B cell (primary cell): ENCODE data around the gene KRT27. TPM values are rescaled to one million over a fixed set of nuclear protein-coding genes. Genes with fewer than 3 reads are reported as not detected.

Source experiments
- ATAC-seq: fragments of 200-7000 bp; cut with Tn5 transposase; one replicate; pipeline ENCODE4 v1.10.0; 2021; ENCODE audit warnings: low read depth, mild to moderate bottlenecking, moderate number of reproducible peaks, moderate library complexity
- CTCF ChIA-PET: fragments of 350-600 bp; sonication (Branson Sonifier 250); formaldehyde crosslinking; loops from one replicate; lab custom pipeline; 2021; ENCODE audit warnings: antibody characterized with exemption, inconsistent platforms; lab: Charles Lee
- POLR2A ChIA-PET: fragments of 350-600 bp; sonication (Branson Sonifier 250); formaldehyde crosslinking; loops from one replicate; lab custom pipeline; 2021; ENCODE audit warnings: antibody characterized with exemption; lab: Charles Lee
- DNase-seq: peaks from one replicate; pipeline ENCODE4 v3.0.0; 2013
- H2AFZ ChIP-seq: 2 replicates; pipeline ENCODE4 v1.6.1; 2012; ENCODE audit warnings: mild to moderate bottlenecking, low read depth, low read length; ENCODE audit not compliant: insufficient read depth, poor library complexity, severe bottlenecking
- H3K27ac ChIP-seq, 2 donors: 1 replicate in 1 of 2; 2 replicates in 1 of 2; pipeline ENCODE4 v1.5.1; 2012 to 2013; ENCODE audit warnings: low read length in 2 of 2, mild to moderate bottlenecking in 2 of 2, moderate library complexity in 1 of 2
- H3K27me3 ChIP-seq, 4 experiments: fragments of 200-600 bp in 1 of 4; sonication (generic) in 1 of 4; replicated peaks in 1 of 4; 1 replicate in 2 of 4; 2 replicates in 2 of 4; pipeline versions ENCODE4 v1.6.1 to v1.7.0; 2013 to 2016; ENCODE audit warnings: low read length in 3 of 4, mild to moderate bottlenecking in 2 of 4, mixed read lengths in 1 of 4, moderate library complexity in 1 of 4; ENCODE audit not compliant: insufficient read depth in 4 of 4, control insufficient read depth in 3 of 4; ENCODE audit errors: control extremely low read depth in 1 of 4
- H3K36me3 ChIP-seq, 2 experiments: replicated peaks in 1 of 2; 1 replicate in 1 of 2; 2 replicates in 1 of 2; pipeline versions ENCODE4 v1.6.1 to v1.7.1; 2013; ENCODE audit warnings: low read length in 1 of 2; ENCODE audit not compliant: insufficient read depth in 2 of 2, control insufficient read depth in 1 of 2; ENCODE audit errors: control extremely low read depth in 1 of 2, extremely low read depth in 1 of 2
- H3K4me1 ChIP-seq, 2 donors: fragments of 200-600 bp in 1 of 2; sonication (generic) in 1 of 2; 1 replicate in 1 of 2; 2 replicates in 1 of 2; pipeline versions ENCODE4 v1.5.1 to v1.6.1; 2013 to 2017; ENCODE audit warnings: low read length in 2 of 2; ENCODE audit not compliant: control insufficient read depth in 2 of 2, insufficient read depth in 2 of 2
- H3K4me2 ChIP-seq: replicated peaks from 2 replicates; pipeline ENCODE3; 2012; ENCODE audit warnings: mild to moderate bottlenecking, low read depth, low read length; ENCODE audit not compliant: poor library complexity, severe bottlenecking
- H3K4me3 ChIP-seq, 5 experiments: fragments of 200-600 bp in 1 of 5; sonication (generic) in 1 of 5; 1 replicate in 3 of 5; 2 replicates in 2 of 5; pipeline versions ENCODE4 v1.5.1 to v1.7.0; 2011 to 2016; ENCODE audit warnings: low read length in 4 of 5, mild to moderate bottlenecking in 4 of 5, low read depth in 2 of 5, control low read depth in 1 of 5, moderate library complexity in 1 of 5; ENCODE audit not compliant: insufficient read depth in 1 of 5; ENCODE audit errors: control extremely low read depth in 1 of 5, extremely low read depth in 1 of 5
- H3K79me2 ChIP-seq: fragments of 200-600 bp; sonication (generic); one replicate; pipeline ENCODE4 v1.6.0; 2016; ENCODE audit warnings: low read length; ENCODE audit not compliant: control insufficient read depth, insufficient read depth
- H3K9ac ChIP-seq: fragments of 200-600 bp; sonication (generic); 2 replicates; pipeline ENCODE4 v1.6.1; 2017; ENCODE audit warnings: mild to moderate bottlenecking, low read length, moderate library complexity
- H3K9me3 ChIP-seq, 3 donors: one replicate each; pipeline versions ENCODE4 v1.6.1 to v1.7.1; 2013; ENCODE audit warnings: low read length in 2 of 3; ENCODE audit not compliant: control insufficient read depth in 2 of 3, insufficient read depth in 1 of 3; ENCODE audit errors: control extremely low read depth in 1 of 3
- H4K20me1 ChIP-seq: 2 replicates; pipeline ENCODE4 v1.6.0; 2012; ENCODE audit warnings: mild to moderate bottlenecking, low read length; ENCODE audit not compliant: insufficient read depth, control insufficient read depth, poor library complexity, severe bottlenecking
- H3K27ac Mint-ChIP-seq: one replicate; pipeline ENCODE4 v1.8.0; 2021; ENCODE audit warnings: mixed read lengths
- H3K27me3 Mint-ChIP-seq: one replicate; pipeline ENCODE4 v1.8.0; 2021; ENCODE audit warnings: mixed read lengths
- H3K4me1 Mint-ChIP-seq: one replicate; pipeline ENCODE4 v1.8.0; 2021; ENCODE audit warnings: mixed read lengths
- H3K4me3 Mint-ChIP-seq: one replicate; pipeline ENCODE4 v1.8.0; 2021; ENCODE audit warnings: mixed read lengths
- H3K9me3 Mint-ChIP-seq: one replicate; pipeline ENCODE4 v1.8.0; 2022; ENCODE audit warnings: mixed read lengths; ENCODE audit not compliant: insufficient read depth
- EZH2 ChIP-seq: IDR thresholded peaks from 2 replicates; pipeline ENCODE4 v1.6.1; 2012; ENCODE audit warnings: borderline replicate concordance, low read depth, mild to moderate bottlenecking, moderate library complexity, low read length; ENCODE audit not compliant: insufficient read depth, poor library complexity, severe bottlenecking
- WGBS: methylation state at CpG from one replicate; pipeline ENCODE4 v1.1.5; 2013; ENCODE audit warnings: missing lambda C conversion rate; ENCODE audit not compliant: insufficient coverage; 5-methylcytosine and 5-hydroxymethylcytosine counted together
- intact Hi-C: fragments of 100-400 bp; cut with micrococcal nuclease; formaldehyde crosslinking; loops from one replicate; pipeline ENCODE4 v1.10.0; 2022
- polyA plus RNA-seq: library from polyadenylated mRNA; depleted of rRNA; stranded (reverse); fragments of >200 nt; gene quantifications from 2 replicates; pipeline ENCODE4 v1.2.3, GENCODE V29; 2012
- total RNA-seq, 2 donors: library from RNA; stranded (reverse); fragments of 120-200 nt in 1 of 2; gene quantifications; 1 replicate in 1 of 2; 2 replicates in 1 of 2; pipeline versions ENCODE4 v1.2.3 to v1.2.4, GENCODE V29; 2013 to 2022
- TF ChIP-seq, protein P1 (sequence below): fragments of 200-600 bp; IDR thresholded peaks from one replicate; pipeline ENCODE4 v1.8.0; 2022; ENCODE audit warnings: antibody characterized with exemption, mild to moderate bottlenecking

KRT27 gene
- total and polyA plus RNA-seq, 2 donors (not counting 1 experiment from before 2014, with no cell fraction given): not detected

DNA sequence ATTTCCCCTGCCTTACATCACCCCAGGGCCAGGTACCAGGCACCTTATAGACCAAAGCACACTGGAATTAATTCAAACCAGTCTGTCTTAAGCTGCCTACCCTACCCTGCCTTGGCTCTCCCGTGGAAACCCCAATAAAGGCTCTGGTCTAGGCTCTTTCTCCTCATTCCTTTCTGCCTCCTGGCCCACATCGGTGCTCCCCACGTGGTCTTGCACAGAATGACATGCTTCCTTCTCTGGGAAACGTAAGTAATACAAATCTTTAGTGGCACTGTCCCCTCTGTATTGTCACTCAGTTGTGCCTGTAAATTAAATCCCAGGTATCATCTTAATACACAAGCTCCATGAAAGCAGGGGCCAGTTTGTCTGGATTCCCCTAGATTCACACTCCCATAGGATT is 43.8 kb downstream of the KRT27 start:
- Histone ChIP-seq H3K4me1 (no peaks in the 10 kb centered on the region), H3K79me2 (no peaks in the 10 kb centered on the region), H3K9me3 (peaks cover 0 to 7% (median 1%) of the 10 kb centered on the region in 3 donors), H2AFZ (no peak overlapping the region), H3K4me2 (no peak overlapping the region), H3K27me3 (peaks cover 0 to 20% (median 13%) of the 10 kb centered on the region in 4 experiments), H3K4me3 (no peak overlapping the region), H3K36me3 (no peaks in the 10 kb centered on the region), H3K9ac (no peak overlapping the region), H3K27ac (no peak overlapping the region), H4K20me1 (no peaks in the 10 kb centered on the region)
- TF ChIP-seq, protein P1, sequence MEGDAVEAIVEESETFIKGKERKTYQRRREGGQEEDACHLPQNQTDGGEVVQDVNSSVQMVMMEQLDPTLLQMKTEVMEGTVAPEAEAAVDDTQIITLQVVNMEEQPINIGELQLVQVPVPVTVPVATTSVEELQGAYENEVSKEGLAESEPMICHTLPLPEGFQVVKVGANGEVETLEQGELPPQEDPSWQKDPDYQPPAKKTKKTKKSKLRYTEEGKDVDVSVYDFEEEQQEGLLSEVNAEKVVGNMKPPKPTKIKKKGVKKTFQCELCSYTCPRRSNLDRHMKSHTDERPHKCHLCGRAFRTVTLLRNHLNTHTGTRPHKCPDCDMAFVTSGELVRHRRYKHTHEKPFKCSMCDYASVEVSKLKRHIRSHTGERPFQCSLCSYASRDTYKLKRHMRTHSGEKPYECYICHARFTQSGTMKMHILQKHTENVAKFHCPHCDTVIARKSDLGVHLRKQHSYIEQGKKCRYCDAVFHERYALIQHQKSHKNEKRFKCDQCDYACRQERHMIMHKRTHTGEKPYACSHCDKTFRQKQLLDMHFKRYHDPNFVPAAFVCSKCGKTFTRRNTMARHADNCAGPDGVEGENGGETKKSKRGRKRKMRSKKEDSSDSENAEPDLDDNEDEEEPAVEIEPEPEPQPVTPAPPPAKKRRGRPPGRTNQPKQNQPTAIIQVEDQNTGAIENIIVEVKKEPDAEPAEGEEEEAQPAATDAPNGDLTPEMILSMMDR: no peak
- TF ChIP-seq EZH2: no peak
- Mint-ChIP-seq H3K4me3 (no peak overlapping the region), H3K4me1 (no peaks in the 10 kb centered on the region), H3K9me3 (peaks cover 4% of the 10 kb centered on the region), H3K27me3 (peaks cover 36% of the 10 kb centered on the region), H3K27ac (no peak overlapping the region)
- intact Hi-C loops: no loop called here
- no peak for ATAC-seq
- ChIA-PET CTCF (no interaction called here), POLR2A (no interaction called here)
- DNase-seq: no peak
- 44% methylated on average over 4 of the region's 4 CpGs for WGBS

DNA sequence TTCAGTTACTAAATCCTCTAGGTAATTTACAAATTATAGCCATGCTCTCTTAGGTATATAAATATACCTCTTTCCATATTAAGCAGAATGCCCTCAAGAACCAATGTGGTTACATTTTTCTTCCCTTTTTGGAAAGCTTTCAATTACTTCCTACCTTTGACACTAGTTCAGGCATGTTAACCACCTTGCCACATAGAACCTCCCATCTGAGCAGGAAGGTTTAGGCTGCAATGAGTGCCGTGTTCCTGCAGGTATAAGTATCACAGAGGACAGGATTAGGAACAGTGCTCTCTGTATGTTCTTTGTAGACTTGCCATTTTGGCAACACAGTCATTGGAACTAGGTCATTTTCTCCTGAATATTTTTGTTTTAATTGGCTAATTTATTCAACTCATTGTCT is 47.3 kb downstream of the KRT27 start:
- H3K27me3 Mint-ChIP-seq: peaks cover 15% of the 10 kb centered on the region
- Histone ChIP-seq H3K27me3 (peaks cover 0 to 6% (median 2%) of the 10 kb centered on the region in 4 experiments), H3K9me3 (peaks cover 0 to 3% (median 0%) of the 10 kb centered on the region in 3 donors), H3K27ac (no peak overlapping the region), H3K4me1 (no peaks in the 10 kb centered on the region), H3K9ac (no peak overlapping the region), H3K4me2 (no peak overlapping the region), H2AFZ (no peak overlapping the region), H4K20me1 (no peaks in the 10 kb centered on the region), H3K4me3 (no peak overlapping the region), H3K79me2 (no peaks in the 10 kb centered on the region), H3K36me3 (no peaks in the 10 kb centered on the region)
- no peak overlapping the region for H3K4me3 Mint-ChIP-seq
- DNase-seq (no peak), ATAC-seq (no peak)
- no peaks in the 10 kb centered on the region for H3K9me3 Mint-ChIP-seq
- ChIA-PET CTCF (no interaction called here), POLR2A (no interaction called here)
- intact Hi-C loops: no loop called here
- peaks cover 3% of the 10 kb centered on the region for H3K4me1 Mint-ChIP-seq
- WGBS: no CpG with 5 or more reads among the region's 1 CpG
- no peak overlapping the region for H3K27ac Mint-ChIP-seq
- TF ChIP-seq EZH2: no peak
- TF ChIP-seq, protein P1: no peak
